OCI-LY1 (cell line): ENCODE results near the gene PPP1R18.
A peak's percentile ranks its signal among the peaks of the same experiment; 100 is the strongest.

Experiments used
- H2AFZ ChIP-seq: fragments of 200-600 bp; sonication (generic), shearing (Covaris generic); 2 replicates; pipeline ENCODE4 v1.6.0; 2014; ENCODE audit warnings: antibody characterized with exemption, mild to moderate bottlenecking, low read length
- H3F3A ChIP-seq: fragments of 200-600 bp; sonication (generic), shearing (Covaris generic); 2 replicates; pipeline ENCODE4 v1.6.0; 2014; ENCODE audit warnings: mild to moderate bottlenecking, antibody characterized with exemption, low read length, moderate library complexity; ENCODE audit not compliant: insufficient read depth
- H3K27ac ChIP-seq: fragments of 200-600 bp; sonication (generic); 2 replicates; pipeline ENCODE4 v1.5.1; 2014; ENCODE audit warnings: low read length, mixed run types, mild to moderate bottlenecking, low read depth; ENCODE audit not compliant: poor library complexity, severe bottlenecking
- H3K27me3 ChIP-seq: fragments of 200-600 bp; sonication (generic); 2 replicates; pipeline ENCODE4 v1.6.0; 2014; ENCODE audit warnings: antibody characterized with exemption, mild to moderate bottlenecking, low read length, moderate library complexity; ENCODE audit not compliant: insufficient read depth
- H3K36me3 ChIP-seq: fragments of 200-600 bp; sonication (generic); 2 replicates; pipeline ENCODE4 v1.6.1; 2014; ENCODE audit warnings: mild to moderate bottlenecking, antibody characterized with exemption, low read length, moderate library complexity, mixed read lengths; ENCODE audit not compliant: insufficient read depth
- H3K4me1 ChIP-seq: fragments of 200-600 bp; sonication (generic); 2 replicates; pipeline ENCODE4 v1.5.1; 2014; ENCODE audit warnings: mild to moderate bottlenecking, low read length, moderate library complexity; ENCODE audit not compliant: insufficient read depth, severe bottlenecking
- H3K4me2 ChIP-seq: fragments of 200-600 bp; sonication (generic), shearing (Covaris generic); 2 replicates; pipeline ENCODE4 v1.6.1; 2014; ENCODE audit warnings: low read length
- H3K4me3 ChIP-seq: fragments of 200-600 bp; sonication (generic); 2 replicates; pipeline ENCODE4 v1.5.1; 2014; ENCODE audit warnings: low read length, low read depth, mild to moderate bottlenecking, mixed read lengths; ENCODE audit not compliant: poor library complexity, severe bottlenecking
- H3K79me2 ChIP-seq: fragments of 200-600 bp; shearing (Covaris generic); 2 replicates; pipeline ENCODE4 v1.6.1; 2016; ENCODE audit warnings: mixed run types, low read length, mixed read lengths; ENCODE audit not compliant: insufficient read depth
- H3K9ac ChIP-seq: fragments of 200-600 bp; sonication (generic), shearing (Covaris generic); 2 replicates; pipeline ENCODE4 v1.6.1; 2014; ENCODE audit warnings: mild to moderate bottlenecking, low read length, mixed read lengths
- H3K9me2 ChIP-seq: fragments of 200-600 bp; sonication (generic), shearing (Covaris generic); 2 replicates; pipeline ENCODE4 v1.6.1; 2014; ENCODE audit warnings: low read depth, mild to moderate bottlenecking, low read length, mixed read lengths
- H3K9me3 ChIP-seq: fragments of 200-600 bp; shearing (Covaris generic); 2 replicates; pipeline ENCODE4 v1.6.1; 2014; ENCODE audit warnings: low read length, mixed read lengths
- H4K20me1 ChIP-seq: fragments of 200-600 bp; sonication (generic), shearing (Covaris generic); 2 replicates; pipeline ENCODE4 v1.6.0; 2016; ENCODE audit warnings: mild to moderate bottlenecking, low read length; ENCODE audit not compliant: insufficient read depth
- EZH2 ChIP-seq: fragments of 200-600 bp; sonication (generic), shearing (Covaris generic); IDR thresholded peaks from 2 replicates; pipeline ENCODE4 v1.8.0; 2017; ENCODE audit warnings: borderline replicate concordance, mixed run types, mild to moderate bottlenecking, antibody characterized with exemption, low read length, moderate library complexity, mixed read lengths
- TF ChIP-seq, protein P1 (sequence below): fragments of 200-600 bp; sonication (generic), shearing (Covaris generic); IDR thresholded peaks from 2 replicates; pipeline ENCODE4 v1.5.1; 2017; ENCODE audit warnings: mild to moderate bottlenecking, antibody characterized with exemption, low read length, moderate library complexity, mixed read lengths

Gene PPP1R18

DNA sequence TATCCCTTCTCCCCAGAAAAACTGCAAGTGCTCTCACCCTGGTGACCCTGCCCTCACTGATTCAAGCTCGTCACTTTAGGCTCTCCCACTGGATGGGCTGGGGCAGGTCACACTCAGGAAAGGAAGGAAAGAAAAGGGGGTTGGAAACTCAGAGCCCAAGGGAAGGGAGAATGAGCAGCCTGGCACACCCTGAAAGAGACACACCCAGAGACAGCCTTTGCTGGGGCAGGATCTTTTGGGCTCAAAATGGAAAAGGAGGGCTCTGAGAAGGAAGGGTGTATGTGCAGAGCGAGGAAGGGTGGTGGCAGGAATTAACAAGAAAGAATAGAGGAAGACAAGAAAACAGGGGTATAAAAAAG lies 2.5 kb downstream of the PPP1R18 start:
- Histone ChIP-seq H3K4me3 (peak overlapping the region; percentile 87), H3K4me1 (peaks cover 82% of the 10 kb centered on the region), H2AFZ (no peak overlapping the region), H3K9ac (peak overlapping the region; percentile 95), H3K36me3 (peaks cover 10% of the 10 kb centered on the region; the same call in 1 of the 2 replicates), H3K79me2 (peaks cover 38% of the 10 kb centered on the region), H3K9me3 (no peaks in the 10 kb centered on the region), H3K27me3 (no peaks in the 10 kb centered on the region), H4K20me1 (no peaks in the 10 kb centered on the region), H3K9me2 (no peaks in the 10 kb centered on the region), H3K4me2 (peak overlapping the region; percentile 75), H3K27ac (peak overlapping the region; percentile 95), H3F3A (peaks cover 18% of the 10 kb centered on the region)
- TF ChIP-seq, protein P1, sequence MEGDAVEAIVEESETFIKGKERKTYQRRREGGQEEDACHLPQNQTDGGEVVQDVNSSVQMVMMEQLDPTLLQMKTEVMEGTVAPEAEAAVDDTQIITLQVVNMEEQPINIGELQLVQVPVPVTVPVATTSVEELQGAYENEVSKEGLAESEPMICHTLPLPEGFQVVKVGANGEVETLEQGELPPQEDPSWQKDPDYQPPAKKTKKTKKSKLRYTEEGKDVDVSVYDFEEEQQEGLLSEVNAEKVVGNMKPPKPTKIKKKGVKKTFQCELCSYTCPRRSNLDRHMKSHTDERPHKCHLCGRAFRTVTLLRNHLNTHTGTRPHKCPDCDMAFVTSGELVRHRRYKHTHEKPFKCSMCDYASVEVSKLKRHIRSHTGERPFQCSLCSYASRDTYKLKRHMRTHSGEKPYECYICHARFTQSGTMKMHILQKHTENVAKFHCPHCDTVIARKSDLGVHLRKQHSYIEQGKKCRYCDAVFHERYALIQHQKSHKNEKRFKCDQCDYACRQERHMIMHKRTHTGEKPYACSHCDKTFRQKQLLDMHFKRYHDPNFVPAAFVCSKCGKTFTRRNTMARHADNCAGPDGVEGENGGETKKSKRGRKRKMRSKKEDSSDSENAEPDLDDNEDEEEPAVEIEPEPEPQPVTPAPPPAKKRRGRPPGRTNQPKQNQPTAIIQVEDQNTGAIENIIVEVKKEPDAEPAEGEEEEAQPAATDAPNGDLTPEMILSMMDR, result no peak
- TF ChIP-seq EZH2, result no peak

DNA sequence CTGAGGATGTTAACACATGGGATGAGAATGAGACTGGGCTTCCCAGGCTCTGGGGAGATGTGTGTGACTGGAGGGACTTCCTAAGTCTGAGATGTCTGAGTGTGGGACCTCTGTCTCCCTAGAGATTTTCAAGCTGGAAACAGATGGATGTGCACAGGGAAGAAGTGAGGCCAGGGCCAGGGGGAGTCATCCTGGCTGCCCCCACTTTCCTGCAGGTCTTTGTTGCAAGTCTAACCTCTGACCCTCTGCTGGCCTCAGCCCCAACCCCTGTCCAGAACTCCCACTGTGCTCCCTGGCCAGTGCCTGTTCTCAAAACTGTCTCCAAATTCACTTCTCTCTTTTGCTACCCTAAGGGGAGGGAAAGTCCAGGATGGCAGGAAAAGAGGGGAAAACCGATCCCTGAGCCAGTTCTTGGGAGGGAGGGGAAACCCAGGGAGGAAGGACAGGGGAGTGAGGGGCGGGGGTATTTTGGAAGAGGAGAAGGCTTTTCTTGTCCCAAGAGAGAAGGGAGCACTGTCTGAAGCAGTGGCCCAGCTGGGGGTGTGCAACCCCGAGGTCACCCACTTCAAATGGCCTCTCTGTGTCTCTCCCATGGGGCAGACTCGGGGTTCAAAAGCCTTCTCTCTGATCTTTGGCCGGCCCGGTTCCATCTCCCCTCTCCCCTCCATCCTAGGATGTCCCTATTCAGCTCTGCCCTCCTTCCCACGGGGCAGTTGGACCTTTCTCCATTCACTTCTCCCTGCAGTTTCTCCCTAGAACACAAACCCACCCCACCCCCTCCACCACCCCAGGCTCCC lies 3.1 kb downstream of the PPP1R18 start:
- Histone ChIP-seq H3K4me2 (peak overlapping the region; percentile 75), H3K4me3 (peak overlapping the region; percentile 87), H3K79me2 (peaks cover 38% of the 10 kb centered on the region), H2AFZ (no peak overlapping the region), H3K9ac (peak overlapping the region; percentile 95), H3K9me3 (no peaks in the 10 kb centered on the region), H3K36me3 (peaks cover 14% of the 10 kb centered on the region; the same call in 1 of the 2 replicates), H3K9me2 (no peaks in the 10 kb centered on the region), H3K27me3 (no peaks in the 10 kb centered on the region), H3K4me1 (peaks cover 80% of the 10 kb centered on the region), H4K20me1 (no peaks in the 10 kb centered on the region), H3K27ac (peak overlapping the region; percentile 95), H3F3A (peaks cover 16% of the 10 kb centered on the region)
- TF ChIP-seq, protein P1, result no peak
- TF ChIP-seq EZH2, result no peak

DNA sequence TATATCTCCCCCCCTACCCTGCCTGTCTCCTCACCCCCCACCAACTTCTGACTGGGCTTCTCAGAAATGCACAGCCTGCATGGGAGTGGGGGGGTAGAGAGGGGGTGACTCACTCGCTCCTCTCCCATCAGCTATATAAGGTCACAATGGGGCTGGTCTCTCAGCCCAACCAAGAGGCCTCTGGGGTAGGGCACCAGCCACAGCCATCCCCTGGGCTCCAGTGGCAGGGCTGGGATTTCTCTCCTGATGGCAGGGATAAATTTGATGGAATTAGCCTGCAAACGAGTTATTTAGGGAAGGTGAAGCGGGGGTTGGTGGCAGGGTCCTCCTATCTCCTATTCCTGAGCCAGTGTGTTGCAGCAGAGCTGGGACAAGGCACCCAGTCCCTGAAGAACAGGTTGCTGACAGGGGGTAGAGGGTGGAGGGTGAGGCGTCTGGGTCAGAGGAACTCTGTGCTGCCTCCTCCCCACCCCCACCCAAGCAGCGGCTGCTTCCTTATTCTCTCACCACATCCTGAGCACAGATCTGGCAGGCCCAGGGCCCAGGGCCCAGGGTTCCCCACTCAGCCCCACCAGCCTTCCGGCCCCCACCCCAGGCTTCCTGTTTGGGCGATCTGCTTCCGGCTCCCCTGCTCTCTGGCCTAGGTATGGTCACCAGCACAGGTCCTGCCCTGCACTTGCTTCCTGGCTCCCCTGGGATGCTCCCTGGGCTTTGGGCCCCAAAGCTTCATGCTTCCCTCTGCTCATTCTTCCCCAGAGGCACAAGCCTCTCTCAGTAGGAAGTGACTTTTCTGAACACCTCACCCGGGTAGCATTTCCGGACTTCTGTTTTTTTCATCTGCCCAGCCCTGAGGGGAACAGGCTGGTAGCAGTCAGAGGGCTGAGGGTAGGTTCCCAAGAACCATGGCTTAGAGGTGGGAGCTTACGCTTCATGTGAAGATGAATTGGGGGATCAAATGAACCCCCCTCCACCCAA lies 4.0 kb downstream of the PPP1R18 start:
- H3K4me1 ChIP-seq, result peaks cover 71% of the 10 kb centered on the region
- no peak overlapping the region for H2AFZ ChIP-seq
- H4K20me1 ChIP-seq, result no peaks in the 10 kb centered on the region
- H3K9me3 ChIP-seq, result no peaks in the 10 kb centered on the region
- H3K36me3 ChIP-seq, result peaks cover 18% of the 10 kb centered on the region; the same call in 1 of the 2 replicates
- peak overlapping the region; percentile 95 for H3K27ac ChIP-seq
- H3K9me2 ChIP-seq, result no peaks in the 10 kb centered on the region
- H3K4me2 ChIP-seq, result peak overlapping the region; percentile 75
- peaks cover 38% of the 10 kb centered on the region for H3K79me2 ChIP-seq
- peak overlapping the region; percentile 87 for H3K4me3 ChIP-seq
- no peaks in the 10 kb centered on the region for H3K27me3 ChIP-seq
- TF ChIP-seq EZH2, result no peak
- TF ChIP-seq, protein P1, result no peak
- peak overlapping the region; percentile 95 for H3K9ac ChIP-seq
- H3F3A ChIP-seq, result peaks cover 7% of the 10 kb centered on the region; the same call in 1 of the 2 replicates
